WI38 (cell line): Measurements from ENCODE around the gene MRM1.
A peak's percentile ranks its signal among the peaks of the same experiment; 100 is the strongest.

ENCODE experiments used
- H3K4me3 ChIP-seq: 2 replicates; pipeline ENCODE4 v1.5.1; 2011; ENCODE audit warnings: low read depth, mild to moderate bottlenecking, control low read depth, low read length
- CTCF ChIP-seq: IDR thresholded peaks from 2 replicates; pipeline ENCODE4 v1.5.1; 2012; ENCODE audit warnings: low read depth, mild to moderate bottlenecking, control low read depth, low read length

Gene MRM1

GRCh38 chr17:36586138-36586537 is 15.2 kb upstream of the MRM1 start:
- no peak for TF ChIP-seq CTCF
- H3K4me3 ChIP-seq = no peak overlapping the region

- no peak overlapping the region for H3K4me3 ChIP-seq
- no peak for TF ChIP-seq CTCF
Observed at GRCh38 chr17:36590082-36590481, 11.3 kb upstream of the MRM1 start.

DNA sequence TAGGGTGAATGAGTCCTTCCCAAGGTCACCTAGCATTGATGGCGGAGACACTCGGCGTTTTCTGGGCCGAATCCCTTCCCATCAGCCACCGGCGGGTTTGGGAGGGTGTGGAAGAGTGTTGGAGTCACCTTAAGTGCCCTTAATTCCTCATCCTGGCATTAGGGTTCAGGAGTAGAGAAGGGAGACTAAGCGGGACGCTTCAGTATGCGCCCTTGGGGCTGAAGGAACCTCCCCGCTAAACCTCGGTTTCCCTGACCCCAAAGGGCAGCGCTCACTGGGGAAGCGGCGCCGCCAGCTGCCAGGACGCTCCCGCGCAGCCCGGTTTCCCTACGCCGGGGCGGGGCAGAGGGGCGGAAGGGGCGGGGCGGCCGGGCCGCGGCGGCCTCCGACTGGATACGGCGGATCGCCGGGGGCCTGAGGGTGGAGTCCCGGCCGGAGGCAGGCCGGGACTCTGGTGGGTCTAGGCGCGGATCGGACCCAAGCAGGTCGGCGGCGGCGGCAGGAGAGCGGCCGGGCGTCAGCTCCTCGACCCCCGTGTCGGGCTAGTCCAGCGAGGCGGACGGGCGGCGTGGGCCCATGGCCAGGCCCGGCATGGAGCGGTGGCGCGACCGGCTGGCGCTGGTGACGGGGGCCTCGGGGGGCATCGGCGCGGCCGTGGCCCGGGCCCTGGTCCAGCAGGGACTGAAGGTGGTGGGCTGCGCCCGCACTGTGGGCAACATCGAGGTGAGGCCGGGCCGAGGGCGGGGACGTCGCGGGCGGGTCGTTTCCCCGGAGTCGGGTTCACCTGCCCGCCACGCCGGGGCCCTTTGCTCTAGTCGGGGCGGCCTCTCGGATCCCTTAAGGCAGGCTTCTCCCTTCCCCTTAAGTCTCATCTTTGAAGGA is 9.7 kb upstream of the MRM1 start, which contains the start of gene DHRS11:
TSS of gene DHRS11 (plus strand) at position 446 of the 882 bp plus-strand sequence. CDS start at position 577, 131 bp downstream.
- no peak for TF ChIP-seq CTCF
- H3K4me3 ChIP-seq = peak within 1 kb of the TSS; percentile 60

GRCh38 chr17:36592316-36592715 is 9.1 kb upstream of the MRM1 start:
- no peak for TF ChIP-seq CTCF
- H3K4me3 ChIP-seq = peak overlapping the region; percentile 60

DNA sequence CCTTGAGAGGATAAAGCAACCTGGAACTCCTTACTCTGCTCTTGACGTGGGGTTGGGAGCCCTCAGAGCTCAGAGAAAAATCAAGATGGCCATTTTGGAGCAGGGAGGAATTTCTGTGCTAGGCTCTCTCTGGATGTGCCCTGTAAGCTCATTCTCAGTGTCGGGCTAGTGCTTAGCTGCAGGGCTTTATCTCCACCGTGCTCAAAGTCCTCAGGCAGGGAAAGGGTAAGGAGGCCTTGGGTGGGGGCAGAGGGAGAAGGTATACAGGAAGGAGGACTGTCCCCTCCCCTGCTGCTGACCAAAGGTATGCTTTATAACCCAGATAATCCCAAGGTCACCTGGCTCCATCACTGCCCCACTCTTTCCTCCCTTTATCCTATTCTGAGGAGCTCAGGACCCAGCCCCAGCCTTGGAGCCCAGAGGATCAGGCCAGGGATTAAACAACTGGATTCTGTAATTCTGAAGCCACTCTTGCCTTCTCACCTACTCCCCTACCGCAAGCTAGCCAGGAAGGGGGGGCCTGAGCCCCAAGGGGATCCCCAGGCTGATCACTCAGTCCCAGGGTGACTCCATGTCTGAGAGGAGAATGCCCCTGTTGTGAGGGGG is 8.6 kb upstream of the MRM1 start:
- peak overlapping the region; percentile 60 for H3K4me3 ChIP-seq
- TF ChIP-seq CTCF = no peak

GRCh38 chr17:36593656-36594316 is 7.6 kb upstream of the MRM1 start:
- no peak overlapping the region for H3K4me3 ChIP-seq
- TF ChIP-seq CTCF = no peak
